Activated CD8-positive, alpha-beta T cell treated with anti-CD3 and anti-CD28 coated beads for 36 hours (primary cell): ENCODE results near the gene CYB5B. TPM values are rescaled to one million over a fixed set of nuclear protein-coding genes. Genes with fewer than 3 reads are reported as not detected.
A peak's percentile ranks its signal among the peaks of the same experiment; 100 is the strongest.

ENCODE experiments used
- ATAC-seq: fragments of 200-7000 bp; cut with Tn5 transposase; one replicate; pipeline ENCODE4 v1.10.0; 2021; ENCODE audit warnings: mild to moderate bottlenecking, moderate library complexity
- CTCF ChIA-PET: fragments of 350-600 bp; sonication (Branson Sonifier 250); formaldehyde crosslinking; loops from one replicate; lab custom pipeline; 2021; ENCODE audit warnings: antibody characterized with exemption; lab: Charles Lee
- POLR2A ChIA-PET: fragments of 350-600 bp; sonication (Branson Sonifier 250); formaldehyde crosslinking; loops from one replicate; lab custom pipeline; 2021; ENCODE audit warnings: antibody characterized with exemption; lab: Charles Lee
- DNase-seq: peaks from one replicate; pipeline ENCODE4 v3.0.0-alpha.2; 2020
- H3K27ac Mint-ChIP-seq: one replicate; pipeline ENCODE4 v1.8.0; 2021; ENCODE audit warnings: mild to moderate bottlenecking, mixed read lengths
- H3K27me3 Mint-ChIP-seq: one replicate; pipeline ENCODE4 v1.8.0; 2021; ENCODE audit warnings: mixed read lengths
- H3K36me3 Mint-ChIP-seq: one replicate; pipeline ENCODE4 v1.8.0; 2021; ENCODE audit warnings: low read depth, mixed read lengths
- H3K4me1 Mint-ChIP-seq: one replicate; pipeline ENCODE4 v1.8.0; 2021; ENCODE audit warnings: low read depth, mixed read lengths
- H3K4me3 Mint-ChIP-seq: one replicate; pipeline ENCODE4 v1.8.0; 2021; ENCODE audit warnings: mild to moderate bottlenecking, moderate library complexity, mixed read lengths
- H3K9me3 Mint-ChIP-seq: one replicate; pipeline ENCODE4 v1.8.0; 2021; ENCODE audit warnings: mixed read lengths
- intact Hi-C: fragments of 100-400 bp; cut with micrococcal nuclease; formaldehyde crosslinking; loops from one replicate; pipeline ENCODE4 v1.10.0; 2022
- total RNA-seq, 2 experiments: library from RNA; stranded (reverse); gene quantifications; one replicate each; pipeline ENCODE4 v1.2.3, GENCODE V29; 2021
- TF ChIP-seq, protein P1 (sequence below): fragments of 200-600 bp; IDR thresholded peaks from one replicate; pipeline ENCODE4 v1.8.0; 2022; ENCODE audit warnings: antibody characterized with exemption, mild to moderate bottlenecking

Gene CYB5B
- total RNA-seq, 2 experiments from 2014 or later, result 159 to 163 TPM

DNA sequence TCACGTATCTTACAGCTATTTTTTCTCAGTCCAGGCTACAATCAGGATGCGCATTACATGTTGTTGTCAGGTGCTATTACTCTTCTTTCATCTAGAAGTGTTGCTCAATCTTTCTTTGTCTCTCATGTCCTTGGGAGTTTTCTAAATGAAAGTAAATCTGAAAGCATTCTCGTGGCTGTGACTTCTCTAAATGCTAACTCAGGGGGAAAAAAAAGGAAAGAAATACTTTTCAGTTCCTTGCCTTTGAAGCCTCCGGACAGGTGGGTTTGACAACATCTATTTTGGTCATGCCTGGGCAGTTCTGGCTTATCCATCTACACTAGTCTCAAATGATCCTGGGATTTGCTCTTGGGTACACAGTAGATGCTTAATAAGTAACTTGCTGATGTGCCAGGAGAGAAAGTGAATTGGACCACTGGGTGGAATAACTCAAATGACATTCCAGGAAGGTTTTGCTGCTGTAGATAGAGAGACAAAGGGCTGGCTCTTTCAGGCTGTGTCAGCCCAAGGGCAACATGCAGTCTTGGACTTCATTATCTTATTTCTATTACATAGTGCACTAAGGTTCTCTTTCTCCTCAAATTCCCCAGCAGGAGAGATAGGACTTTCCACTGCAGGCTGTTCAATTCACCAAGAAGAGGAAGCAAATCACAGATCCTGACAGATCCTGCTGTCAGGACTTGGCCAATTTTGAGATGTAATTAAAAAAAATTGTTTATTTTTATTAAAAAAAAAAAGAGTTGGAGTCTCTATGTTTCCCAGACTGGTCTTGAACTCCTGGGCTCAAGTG, 77.7 kb downstream of the CYB5B start:
- TF ChIP-seq, protein P1, sequence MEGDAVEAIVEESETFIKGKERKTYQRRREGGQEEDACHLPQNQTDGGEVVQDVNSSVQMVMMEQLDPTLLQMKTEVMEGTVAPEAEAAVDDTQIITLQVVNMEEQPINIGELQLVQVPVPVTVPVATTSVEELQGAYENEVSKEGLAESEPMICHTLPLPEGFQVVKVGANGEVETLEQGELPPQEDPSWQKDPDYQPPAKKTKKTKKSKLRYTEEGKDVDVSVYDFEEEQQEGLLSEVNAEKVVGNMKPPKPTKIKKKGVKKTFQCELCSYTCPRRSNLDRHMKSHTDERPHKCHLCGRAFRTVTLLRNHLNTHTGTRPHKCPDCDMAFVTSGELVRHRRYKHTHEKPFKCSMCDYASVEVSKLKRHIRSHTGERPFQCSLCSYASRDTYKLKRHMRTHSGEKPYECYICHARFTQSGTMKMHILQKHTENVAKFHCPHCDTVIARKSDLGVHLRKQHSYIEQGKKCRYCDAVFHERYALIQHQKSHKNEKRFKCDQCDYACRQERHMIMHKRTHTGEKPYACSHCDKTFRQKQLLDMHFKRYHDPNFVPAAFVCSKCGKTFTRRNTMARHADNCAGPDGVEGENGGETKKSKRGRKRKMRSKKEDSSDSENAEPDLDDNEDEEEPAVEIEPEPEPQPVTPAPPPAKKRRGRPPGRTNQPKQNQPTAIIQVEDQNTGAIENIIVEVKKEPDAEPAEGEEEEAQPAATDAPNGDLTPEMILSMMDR, result no peak
- Mint-ChIP-seq H3K9me3 (no peaks in the 10 kb centered on the region), H3K27ac (peak overlapping the region; percentile 1), H3K4me3 (no peak overlapping the region), H3K27me3 (peaks cover 1% of the 10 kb centered on the region), H3K36me3 (no peaks in the 10 kb centered on the region), H3K4me1 (peaks cover 8% of the 10 kb centered on the region)
- intact Hi-C loops, result no loop called here
- DNase-seq (no peak), ATAC-seq (no peak)
- CTCF ChIA-PET, result no interaction called here
- POLR2A ChIA-PET, result interaction anchor here (0.6 kb wide), 1 partner anchor 78 kb away, joined by 3 read pairs; no protein-coding TSS in a partner anchor

- peaks cover 7% of the 10 kb centered on the region for H3K4me1 Mint-ChIP-seq
- intact Hi-C loops, result no loop called here
- no peaks in the 10 kb centered on the region for H3K27me3 Mint-ChIP-seq
- no peak overlapping the region for H3K27ac Mint-ChIP-seq
- DNase-seq (no peak), ATAC-seq (no peak)
- CTCF ChIA-PET, result no interaction called here
- no peaks in the 10 kb centered on the region for H3K36me3 Mint-ChIP-seq
- H3K4me3 Mint-ChIP-seq, result no peak overlapping the region
- POLR2A ChIA-PET, result no interaction called here
- TF ChIP-seq, protein P1, result no peak
- no peaks in the 10 kb centered on the region for H3K9me3 Mint-ChIP-seq
Measured at GRCh38 chr16:69503244-69503643, 78.8 kb downstream of the CYB5B start.

DNA sequence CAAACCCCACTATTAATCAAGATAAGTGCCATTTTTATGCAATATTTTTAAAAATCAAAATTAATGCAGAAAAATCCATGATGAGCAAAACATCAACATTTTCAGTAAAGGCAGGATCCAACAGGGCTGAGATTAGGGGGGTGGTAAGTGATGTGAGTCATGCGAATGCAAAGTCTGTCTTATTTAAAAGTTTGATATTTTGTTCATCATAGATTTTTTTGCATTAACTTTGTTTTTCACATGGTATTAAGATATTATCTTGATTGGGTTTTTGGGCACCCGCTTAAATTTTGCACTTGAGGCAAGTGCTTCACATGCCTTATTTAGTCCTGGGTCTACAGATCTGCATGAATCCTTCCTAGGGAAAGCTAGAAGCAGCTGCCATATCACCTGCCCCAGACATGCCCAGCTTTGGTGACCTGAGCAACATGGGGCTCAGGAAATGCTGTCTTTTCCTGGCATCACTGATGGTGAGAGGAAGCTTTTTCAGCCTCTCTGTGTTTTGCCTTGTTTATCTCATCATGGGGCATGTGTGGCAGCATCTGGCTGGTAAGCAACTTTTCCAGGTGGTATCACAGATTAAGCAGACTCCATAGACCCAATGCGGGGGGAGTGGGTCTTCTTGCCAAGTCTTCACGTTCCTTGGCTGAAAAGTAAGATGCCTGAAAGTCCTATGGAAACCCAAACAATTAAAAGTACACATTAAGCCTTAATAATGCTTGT, 83.8 kb downstream of the CYB5B start:
- no peaks in the 10 kb centered on the region for H3K27me3 Mint-ChIP-seq
- H3K4me3 Mint-ChIP-seq, result no peak overlapping the region
- TF ChIP-seq, protein P1, result no peak
- ATAC-seq, result no peak
- DNase-seq, result no peak
- POLR2A ChIA-PET, result no interaction called here
- no peaks in the 10 kb centered on the region for H3K36me3 Mint-ChIP-seq
- no peak overlapping the region for H3K27ac Mint-ChIP-seq
- no peaks in the 10 kb centered on the region for H3K4me1 Mint-ChIP-seq
- H3K9me3 Mint-ChIP-seq, result no peaks in the 10 kb centered on the region
- intact Hi-C loops, result no loop called here
- CTCF ChIA-PET, result interaction anchor here (1.4 kb wide), 1 partner anchor 13 kb away, joined by 5 read pairs; no protein-coding TSS in a partner anchor

- CTCF ChIA-PET, result interaction anchor here (1.4 kb wide), 1 partner anchor 14 kb away, joined by 5 read pairs; no protein-coding TSS in a partner anchor
Measured at GRCh38 chr16:69509125-69509524, 84.7 kb downstream of the CYB5B start.

More at GRCh38 chr16:69509125-69509524, 84.7 kb downstream of the CYB5B start:
- Mint-ChIP-seq H3K4me3 (no peak overlapping the region), H3K9me3 (no peaks in the 10 kb centered on the region), H3K36me3 (no peaks in the 10 kb centered on the region), H3K27me3 (no peaks in the 10 kb centered on the region), H3K4me1 (no peaks in the 10 kb centered on the region), H3K27ac (no peak overlapping the region)
- no peak for ATAC-seq
- intact Hi-C loops, result no loop called here
- POLR2A ChIA-PET, result no interaction called here
- TF ChIP-seq, protein P1, result no peak
- DNase-seq, result no peak
